Activated CD4-positive, CD25-positive, alpha-beta regulatory T cell treated with anti-CD3 and anti-CD28 coated beads, Interleukin-2, amount 50 U/mL, for 16 hours (primary cell): ENCODE data around the gene TMSB10.
A peak's percentile ranks its signal among the peaks of the same experiment; 100 is the strongest.
"Not testable (repeated sequence)": the region's sequence is repeated elsewhere in the genome, so short reads cannot be mapped to it uniquely, and the experiment has no call there.

ENCODE experiments used
- DNase-seq: peaks from one replicate; pipeline ENCODE4 v3.0.0-alpha.2; 2020; ENCODE audit warnings: low read depth, low spot score

The TMSB10 gene

DNA sequence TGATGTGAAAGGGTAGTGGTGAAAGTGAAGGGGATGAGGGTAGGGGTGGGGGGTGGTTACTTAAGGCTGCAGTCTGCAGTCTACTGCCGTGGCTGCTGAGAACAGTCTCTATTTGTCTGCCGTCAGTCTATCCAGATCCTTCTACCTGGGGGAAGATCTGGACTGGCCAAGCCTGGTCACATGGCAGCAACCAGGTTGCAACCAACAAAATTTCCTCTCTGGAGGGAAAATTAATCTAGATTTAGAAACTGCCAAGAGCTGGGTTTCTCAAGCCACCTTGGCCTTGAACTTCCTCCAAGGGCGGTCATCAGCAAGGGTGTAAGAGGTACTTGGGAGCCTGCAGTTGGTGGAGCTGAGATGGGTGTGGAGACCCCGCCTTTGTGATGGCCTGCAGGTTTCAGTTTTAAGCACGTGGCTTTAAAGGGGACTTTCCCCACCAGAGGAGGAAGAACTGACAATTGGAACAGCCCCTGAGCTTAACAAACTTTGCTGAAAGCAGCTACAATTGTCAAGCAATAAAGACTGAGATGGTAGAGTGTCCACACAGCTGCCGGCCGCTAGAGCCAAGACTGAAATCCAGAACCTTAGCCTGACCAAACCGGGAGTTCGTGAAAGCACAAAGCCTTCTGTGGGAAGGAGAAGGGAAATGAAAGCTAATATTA is 34.1 kb downstream of the TMSB10 start:
- peak; percentile 47 for DNase-seq

DNA sequence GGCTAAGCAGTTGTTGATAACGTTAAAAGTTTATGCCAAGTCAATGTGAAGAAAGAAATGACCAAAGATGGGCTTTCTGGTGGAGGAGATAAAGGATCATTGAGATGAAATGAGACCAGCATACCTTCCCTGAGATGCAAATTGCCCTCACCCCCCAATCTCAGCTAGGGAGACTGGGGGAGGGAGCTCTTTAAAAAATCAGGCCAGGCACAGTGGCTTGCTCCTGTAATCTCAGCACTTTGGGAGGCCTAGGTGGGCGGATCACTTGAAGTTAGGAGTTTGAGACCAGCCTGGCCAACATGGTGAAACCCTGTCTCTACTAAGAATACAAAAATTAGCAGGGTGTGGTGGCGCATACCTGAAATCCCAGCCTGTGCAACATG is 34.6 kb downstream of the TMSB10 start:
- no peak for DNase-seq

DNA sequence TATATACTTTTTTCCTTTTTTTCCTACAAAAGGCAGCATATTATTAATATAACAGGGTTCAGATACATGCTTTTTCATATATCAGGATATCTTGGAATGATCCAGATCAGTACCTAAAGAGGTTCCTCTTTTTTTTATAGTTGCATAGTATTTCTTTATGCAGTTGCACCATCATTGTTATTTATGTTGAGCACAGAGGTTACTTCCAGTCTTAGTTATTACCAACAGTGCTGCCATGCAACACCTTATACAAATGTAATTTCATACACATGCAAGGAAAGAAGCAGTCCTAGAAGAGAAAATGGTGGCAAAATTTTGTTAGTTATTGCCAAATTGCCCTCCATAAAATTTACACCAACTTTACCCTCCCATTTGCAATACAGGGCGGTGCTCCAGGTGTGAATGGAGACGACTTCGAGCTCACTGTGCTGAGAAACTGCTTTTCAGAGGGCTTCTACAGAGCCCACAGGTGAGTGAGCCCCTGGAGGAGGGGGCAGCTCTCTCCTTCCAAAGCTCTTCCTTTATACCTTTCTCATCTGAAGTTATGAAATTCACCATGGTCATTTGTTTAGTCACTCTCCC is 35.5 kb downstream of the TMSB10 start:
- no peak for DNase-seq

DNA sequence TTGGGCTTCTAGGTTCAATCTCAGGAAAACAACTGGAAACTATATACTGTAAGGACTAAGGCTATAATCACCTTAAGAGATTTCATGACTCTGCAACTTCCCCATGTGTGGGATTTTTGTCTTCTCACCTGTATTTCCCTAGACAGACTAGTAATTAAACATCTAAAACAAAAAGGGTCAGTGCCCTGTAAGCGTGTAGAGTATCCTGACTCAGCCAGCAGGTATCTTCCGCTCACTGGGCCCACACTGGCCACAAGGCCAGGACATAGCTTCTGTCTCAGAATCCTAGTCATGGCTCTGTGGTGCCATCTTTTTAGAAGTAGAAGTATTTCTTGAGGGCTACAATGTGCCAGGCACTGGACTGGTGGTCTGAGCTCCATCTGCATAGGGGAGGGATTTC is 36.7 kb downstream of the TMSB10 start:
- DNase-seq = no peak

DNA sequence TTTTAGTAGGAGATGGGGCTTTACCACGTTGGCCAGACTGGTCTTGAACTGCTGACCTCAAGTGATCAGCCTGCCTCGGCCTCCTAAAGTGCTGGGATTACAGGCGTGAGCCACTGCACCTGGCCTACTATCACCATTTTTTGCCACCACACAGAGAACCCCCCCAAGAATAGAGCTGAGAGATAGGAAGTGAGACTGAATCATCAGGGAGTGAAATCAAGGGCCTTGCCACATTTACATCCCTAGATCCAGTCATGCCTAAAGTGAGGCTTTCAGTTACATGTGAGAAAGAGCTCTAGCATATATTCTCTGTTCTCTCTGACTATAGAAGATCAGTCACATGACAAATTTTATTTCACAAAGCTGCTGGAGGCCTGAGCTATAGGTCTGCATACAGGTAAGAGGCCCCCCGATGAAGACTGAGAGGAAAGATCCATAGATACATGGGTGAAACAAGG is 37.5 kb downstream of the TMSB10 start:
- no peak for DNase-seq

DNA sequence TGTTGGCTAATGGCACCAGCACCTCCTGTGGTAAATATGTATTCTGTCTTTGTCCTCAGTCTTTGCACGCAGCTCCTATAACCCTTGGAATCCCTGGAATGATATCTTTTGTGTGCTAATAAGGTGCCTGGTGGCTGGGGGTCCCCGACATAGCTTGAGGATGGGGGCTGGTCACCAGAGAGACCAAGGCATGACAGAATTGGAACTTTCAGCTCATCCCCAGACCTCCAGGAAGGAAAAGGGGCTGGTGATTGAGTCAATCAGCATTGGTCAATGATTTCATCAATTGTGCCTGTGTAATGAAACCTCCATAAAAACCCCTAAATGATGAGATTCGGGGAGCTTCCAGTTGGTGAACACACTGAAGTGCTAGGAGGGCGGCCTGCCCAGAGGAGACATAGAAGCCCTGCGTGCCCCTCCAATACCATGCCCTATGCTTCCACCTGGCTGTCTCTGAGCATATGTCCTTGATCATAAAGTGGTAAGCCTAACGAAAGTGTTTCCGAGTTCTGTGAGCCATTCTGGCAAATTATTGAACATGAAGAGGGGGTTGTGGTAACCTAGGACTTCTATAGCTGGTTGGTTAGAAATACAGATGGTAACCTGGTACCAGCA is 38.9 kb downstream of the TMSB10 start:
- no peak for DNase-seq

DNA sequence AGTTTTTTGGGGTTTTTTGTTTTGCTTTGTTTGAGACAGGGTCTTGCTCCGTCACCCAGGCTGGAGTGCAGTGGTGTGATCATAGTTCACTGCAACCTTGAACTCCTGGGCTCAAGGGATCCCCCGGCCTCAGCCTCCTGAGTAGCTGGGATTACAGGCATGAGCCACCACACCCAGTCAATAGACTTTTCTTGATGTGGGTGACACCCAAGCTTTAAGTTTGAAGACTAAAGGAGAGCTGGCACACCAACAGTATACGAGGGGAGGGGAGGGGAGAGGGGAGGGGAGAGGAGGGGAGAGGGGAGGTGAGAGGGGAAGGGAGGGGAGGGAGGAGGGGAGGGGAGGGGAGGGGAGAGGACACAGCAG is 40.4 kb downstream of the TMSB10 start:
- DNase-seq = not testable (repeated sequence)

DNA sequence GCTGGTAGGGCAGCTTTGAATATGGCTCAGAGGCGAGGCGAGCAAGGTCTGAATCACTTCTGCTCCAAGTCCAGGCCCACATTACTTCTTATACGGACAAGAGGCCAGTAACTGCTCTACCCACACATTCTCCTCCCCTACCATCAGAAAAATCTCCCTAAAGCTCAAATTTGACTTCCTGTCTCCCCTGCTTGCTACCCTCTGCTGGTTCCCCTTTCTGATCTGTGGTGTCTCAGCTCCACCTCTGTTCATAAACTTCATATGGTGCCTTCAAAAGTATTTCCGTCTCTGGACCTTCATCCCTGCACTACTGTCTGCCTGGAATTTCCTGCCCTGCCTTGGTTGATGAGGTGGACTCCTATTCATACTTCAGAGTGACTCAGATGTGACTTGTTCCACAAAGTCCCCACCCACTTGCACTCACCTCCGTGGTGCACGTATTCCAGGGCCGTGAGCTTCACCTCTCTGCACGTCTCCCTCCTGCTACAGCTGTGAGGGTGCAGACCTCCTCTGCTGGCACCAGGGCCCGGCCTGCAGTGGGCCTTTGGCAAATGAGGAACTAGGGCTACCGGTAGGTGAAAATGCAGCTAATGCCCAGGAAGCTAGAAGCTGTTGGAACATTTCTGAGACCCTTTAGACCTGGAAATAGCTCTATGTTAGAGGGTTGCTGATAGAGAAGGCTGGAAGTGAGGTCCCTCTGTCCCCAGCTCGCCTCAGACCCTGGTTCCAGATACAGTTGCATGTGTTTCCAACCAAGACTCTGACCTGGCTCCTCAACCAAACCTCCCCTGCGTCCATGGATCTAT is 41.0 kb downstream of the TMSB10 start:
- peak; percentile 45 for DNase-seq

DNA sequence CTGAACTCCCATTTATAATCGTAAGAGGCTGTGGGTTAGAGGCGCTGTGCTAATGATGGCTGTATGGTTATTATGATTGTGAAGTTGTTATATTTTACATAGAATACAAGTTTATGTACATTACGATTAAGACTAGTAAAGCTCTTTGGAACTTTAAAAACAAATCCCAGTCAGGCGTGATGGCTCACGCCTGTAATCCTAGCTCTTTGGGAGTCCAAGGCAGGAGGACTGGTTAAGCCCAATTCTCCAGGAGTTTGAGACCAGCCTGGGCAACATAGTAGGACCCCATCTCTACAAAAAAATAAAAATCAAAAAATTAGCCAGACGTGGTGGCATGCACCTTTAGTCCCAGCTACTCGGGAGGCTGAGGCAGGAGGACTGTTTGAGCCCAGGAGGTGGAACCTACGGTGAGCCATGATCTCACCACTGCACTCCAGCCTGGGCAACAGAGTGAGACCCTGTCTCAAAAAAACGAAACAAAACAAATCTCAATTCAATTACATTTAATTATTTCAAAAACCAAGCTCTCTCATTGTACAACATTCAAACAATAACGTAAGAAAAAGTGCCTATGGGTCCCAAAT is 41.6 kb downstream of the TMSB10 start:
- DNase-seq = no peak

DNA sequence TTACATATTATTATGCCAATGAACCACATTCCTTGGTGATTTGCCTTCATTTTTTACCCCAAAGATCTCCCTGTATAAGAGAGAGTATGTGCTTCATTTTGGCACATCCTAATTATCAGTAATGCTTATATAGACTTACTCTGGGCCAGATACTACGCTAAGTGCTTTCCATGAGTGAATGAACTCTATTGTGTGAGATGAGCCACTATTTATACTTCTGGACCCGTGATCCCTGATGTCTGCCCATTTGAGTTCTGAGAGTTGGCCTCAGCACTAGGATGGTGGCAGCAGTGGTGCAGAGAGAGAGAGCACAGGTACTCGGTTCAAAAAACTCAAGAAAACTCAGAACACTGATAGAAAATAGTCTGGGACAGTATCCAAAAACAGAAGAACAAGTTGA is 48.1 kb downstream of the TMSB10 start:
- no peak for DNase-seq

DNA sequence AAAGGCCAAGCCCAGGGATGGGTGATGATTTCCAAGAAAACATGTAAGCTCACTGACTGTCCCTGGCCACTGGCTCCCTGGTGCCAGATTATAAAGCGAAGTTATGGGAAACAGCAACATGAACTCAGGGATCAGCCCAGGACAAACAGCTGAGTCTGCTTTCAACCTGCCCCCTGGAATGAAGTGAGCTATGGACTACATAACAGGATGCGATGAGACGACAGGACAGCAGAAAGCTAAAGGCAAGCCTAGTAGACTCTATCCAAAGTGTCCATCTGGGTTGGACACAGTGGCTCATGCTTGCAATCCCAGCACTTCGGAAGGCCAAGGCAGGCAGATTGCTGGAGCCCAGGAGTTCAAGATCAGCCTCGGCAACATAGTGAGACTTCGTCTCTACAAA is 48.9 kb downstream of the TMSB10 start:
- no peak for DNase-seq
